Heart left ventricle (tissue), 16 donors: ENCODE measurements around the gene VIT. TPM values are rescaled to one million over a fixed set of nuclear protein-coding genes. Genes with fewer than 3 reads are reported as not detected.

Experiments
- ATAC-seq, 4 donors: fragments of 200-7000 bp; cut with Tn5 transposase; one replicate each; pipeline ENCODE4 v1.9.1; 2020 to 2022; ENCODE audit warnings: moderate library complexity in 4 of 4, mild to moderate bottlenecking in 3 of 4, moderate number of reproducible peaks in 1 of 4
- DNase-seq, 5 donors: peaks; one replicate each; pipeline ENCODE4 v3.0.0-alpha.2; 2020
- H3K27ac ChIP-seq, 12 donors: fragments of 200-600 bp; sonication (generic) in 4 of 12; one replicate each; pipeline versions ENCODE4 v1.5.0 to v1.8.0; 2016 to 2022; ENCODE audit warnings: mild to moderate bottlenecking in 2 of 12
- H3K27me3 ChIP-seq, 9 donors: fragments of 200-600 bp; sonication (generic) in 2 of 9; one replicate each; pipeline versions ENCODE4 v1.5.1 to v1.8.0; 2016 to 2022; ENCODE audit warnings: mild to moderate bottlenecking in 3 of 9
- H3K36me3 ChIP-seq, 9 donors: fragments of 200-600 bp; sonication (generic) in 2 of 9; one replicate each; pipeline versions ENCODE4 v1.5.0 to v1.8.0; 2018 to 2022; ENCODE audit warnings: mild to moderate bottlenecking in 2 of 9
- H3K4me1 ChIP-seq, 12 donors: fragments of 200-600 bp; sonication (generic) in 4 of 12; one replicate each; pipeline versions ENCODE4 v1.5.0 to v1.8.0; 2016 to 2022; ENCODE audit warnings: mild to moderate bottlenecking in 3 of 12
- H3K4me3 ChIP-seq, 12 donors: fragments of 200-600 bp; sonication (generic) in 4 of 12; one replicate each; pipeline versions ENCODE4 v1.5.0 to v1.8.0; 2017 to 2022; ENCODE audit warnings: mild to moderate bottlenecking in 9 of 12, moderate library complexity in 4 of 12
- H3K9me3 ChIP-seq, 12 donors: fragments of 200-600 bp; sonication (generic) in 4 of 12; one replicate each; pipeline versions ENCODE4 v1.5.0 to v1.8.0; 2016 to 2022; ENCODE audit warnings: mild to moderate bottlenecking in 1 of 12
- CTCF ChIP-seq, 12 donors: fragments of 200-600 bp; sonication (generic) in 4 of 12; IDR thresholded peaks; one replicate each; pipeline versions ENCODE4 v1.5.0 to v1.8.0; 2018 to 2022; ENCODE audit warnings: antibody characterized with exemption in 12 of 12, mild to moderate bottlenecking in 5 of 12
- POLR2A ChIP-seq, 2 donors: fragments of 450-650 bp; IDR thresholded peaks; one replicate each; pipeline ENCODE4 v1.6.1; 2017; ENCODE audit warnings: antibody characterized with exemption in 2 of 2, mild to moderate bottlenecking in 2 of 2, moderate library complexity in 2 of 2
- WGBS, 4 donors: extraction: QIAGEN DNeasy Blood & Tissue Kit in 2 of 4; methylation state at CpG; one replicate each; pipeline versions ENCODE4 v1.1.5 to v1.1.7; 2013 to 2018; 5-methylcytosine and 5-hydroxymethylcytosine counted together
- intact Hi-C, 10 donors: fragments of 100-400 bp; cut with DNase I; formaldehyde crosslinking; loops; one replicate each; pipeline versions ENCODE4 v1.11.1 to v1.14.2; 2022
- polyA plus RNA-seq, 2 donors: library from polyadenylated mRNA; stranded (reverse); fragments of 200-250 nt; gene quantifications; one replicate each; pipeline ENCODE4 v1.2.3, GENCODE V29; 2013
- total RNA-seq, 9 donors: library from RNA; depleted of rRNA in 2 of 9; stranded (reverse); fragments of >200 nt in 2 of 9; fragmentation: NEBNext Ultra II Directional in 3 of 9; extraction: Animal tissue kit (Norgen Biotek cat#: 25700) in 3 of 9; gene quantifications; one replicate each; pipeline versions ENCODE4 v1.1.0 to v1.2.4, GENCODE V29; 2016 to 2023
- donor health status: ischemic (EF 13 %, LVEDD 7.1; RV severe dilation, severe dysfunction).
- donor health status: healthy with polysubstance abuse.
- donor health status: DM: no; HTN: yes; CAD: no.
- donor health status: DM: no; HTN: no; CAD: no.
- donor health status: ischemic (EF 25% LVEDD 6.9; RV normal size, moderate dysfunction).
- donor health status: ischemic (EF 25% LVEDD 5.7; RV mildly dilated, moderate dysfunction).
- donor health status: healthy.
- donor health status: DM: yes; HTN: yes; CAD: no.
- donor health status: ischemic (EF 35%, LVEDD 5.7; RV mildly dilated, moderate dysfunction).
- donor health status: nonischemic (EF 11% LVEDD 7.7; RV severe dilation, severe dysfunction).
- donor health status: DM: yes; HTN: yes; CAD: no.
- donor health status: PGD.
- donor health status: ischemic (EF 29% LVEDD 5.4; RV normal size, mild dysfunction).
- donor health status: nonischemic (EF 23%, LVEDD 6.1; RV moderate dilation, normal function).

Gene VIT
- total and polyA plus RNA-seq, 11 donors: 1.0 to 34.9 (median 4.9) TPM

GRCh38 chr2:36653967-36654694, 42.4 kb upstream of the VIT start:
- no peak for DNase-seq
- Histone ChIP-seq H3K4me1 (peaks cover 0 to 6% (median 0%) of the 10 kb centered on the region in 12 donors), H3K4me3 (no peak overlapping the region), H3K27ac (peak overlapping the region in 1 of 12 donors; percentile 37), H3K36me3 (no peaks in the 10 kb centered on the region), H3K9me3 (no peaks in the 10 kb centered on the region), H3K27me3 (no peaks in the 10 kb centered on the region)
- intact Hi-C loops: loop anchor here in 1 of 10 donors (10.0 kb wide), 1 partner anchor 119 kb away; no protein-coding TSS in a partner anchor
- WGBS, 4 donors: 83 to 89% (median 87%) methylated on average over 2 of the region's 2 CpGs
- no peak for ATAC-seq
- TF ChIP-seq POLR2A (IDR thresholded peaks at IDR 0.05) (no peak), CTCF (IDR thresholded peaks at IDR 0.05) (no peak)

GRCh38 chr2:36655453-36655852, 41.1 kb upstream of the VIT start:
- Histone ChIP-seq H3K4me1 (peaks cover 0 to 6% (median 0%) of the 10 kb centered on the region in 12 donors), H3K27me3 (no peaks in the 10 kb centered on the region), H3K4me3 (no peak overlapping the region), H3K36me3 (no peaks in the 10 kb centered on the region), H3K9me3 (no peaks in the 10 kb centered on the region), H3K27ac (peak overlapping the region in 9 of 12 donors; percentile 24 to 71 (median 51))
- 48 to 64% (median 55%) methylated on average over 4 of the region's 4 CpGs for WGBS, 4 donors
- intact Hi-C loops: loop anchor here in 1 of 10 donors (10.0 kb wide), 1 partner anchor 121 kb away; no protein-coding TSS in a partner anchor
- ATAC-seq (peak in 2 of 4 donors; percentile 75 to 91), DNase-seq (peak in 2 of 5 donors; percentile 27 to 34)
- TF ChIP-seq CTCF (IDR thresholded peaks at IDR 0.05) (no peak), POLR2A (IDR thresholded peaks at IDR 0.05) (peak in 1 of 2 donors; percentile 18)

GRCh38 chr2:36657703-36658102, 38.8 kb upstream of the VIT start:
- intact Hi-C loops: loop anchor here in 1 of 10 donors (10.0 kb wide), 1 partner anchor 123 kb away; no protein-coding TSS in a partner anchor
- Histone ChIP-seq H3K36me3 (no peaks in the 10 kb centered on the region), H3K9me3 (no peaks in the 10 kb centered on the region), H3K27me3 (no peaks in the 10 kb centered on the region), H3K4me1 (peaks cover 0 to 6% (median 0%) of the 10 kb centered on the region in 12 donors), H3K27ac (no peak overlapping the region), H3K4me3 (no peak overlapping the region)
- no peak for DNase-seq
- ATAC-seq: no peak
- WGBS, 4 donors: 64 to 94% (median 77%) methylated on average over 1 of the region's 1 CpG
- no peak for TF ChIP-seq POLR2A (IDR thresholded peaks at IDR 0.05)
- TF ChIP-seq CTCF (IDR thresholded peaks at IDR 0.05): no peak

- intact Hi-C loops: loop anchor here in 1 of 10 donors (10.0 kb wide), 1 partner anchor 124 kb away; no protein-coding TSS in a partner anchor
- Histone ChIP-seq H3K9me3 (no peaks in the 10 kb centered on the region), H3K27me3 (no peaks in the 10 kb centered on the region), H3K4me3 (no peak overlapping the region), H3K27ac (no peak overlapping the region), H3K36me3 (no peaks in the 10 kb centered on the region), H3K4me1 (peaks cover 0 to 6% (median 0%) of the 10 kb centered on the region in 12 donors)
- WGBS, 4 donors: 79 to 83% (median 81%) methylated on average over 1 of the region's 1 CpG
- TF ChIP-seq POLR2A (IDR thresholded peaks at IDR 0.05) (no peak), CTCF (IDR thresholded peaks at IDR 0.05) (no peak)
- ATAC-seq (no peak), DNase-seq (no peak)
These were observed 38.2 kb upstream of the VIT start for GRCh38 chr2:36658277-36658748.
